ENCODE results near the gene CIT.

The CIT gene

DNA sequence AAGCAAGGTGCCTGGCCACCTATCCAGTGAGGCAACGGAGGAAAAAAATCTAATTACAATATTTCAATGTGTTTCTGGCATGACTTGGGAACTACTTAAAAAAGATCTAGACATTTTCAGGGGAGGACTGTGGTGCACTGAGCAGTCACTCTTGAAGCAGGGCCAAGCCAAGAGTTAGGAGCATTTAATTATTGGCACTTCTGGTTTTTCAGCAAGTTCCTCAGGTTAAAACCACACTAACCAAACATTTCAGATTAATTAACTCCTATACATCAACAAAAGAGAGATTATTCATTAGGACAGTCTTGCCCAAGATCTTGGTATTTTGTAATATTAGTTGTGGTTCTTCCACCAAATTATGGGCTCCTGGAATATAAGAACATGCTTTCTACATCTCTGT lies 183.6 kb downstream of the CIT start:
- no peak for DNase-seq

DNA sequence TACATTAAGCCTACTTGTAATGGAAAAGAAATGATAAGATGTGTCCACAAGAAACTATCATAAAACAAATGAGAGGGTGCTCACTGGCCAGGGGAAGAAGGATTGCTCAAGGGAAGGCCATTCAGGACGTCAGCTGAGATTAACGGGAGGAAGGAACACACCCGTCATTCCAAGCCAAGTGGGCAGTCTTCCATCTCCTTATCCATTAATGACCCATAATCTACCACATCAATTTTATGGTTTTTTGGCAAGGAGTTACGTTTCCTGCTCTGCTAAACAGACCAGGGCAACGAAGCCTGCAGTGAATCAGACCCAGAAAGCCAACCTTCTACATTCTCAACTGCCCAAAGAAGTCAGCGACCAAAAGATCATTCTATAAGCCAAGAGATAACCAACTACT lies 184.1 kb downstream of the CIT start:
- DNase-seq: no peak

DNA sequence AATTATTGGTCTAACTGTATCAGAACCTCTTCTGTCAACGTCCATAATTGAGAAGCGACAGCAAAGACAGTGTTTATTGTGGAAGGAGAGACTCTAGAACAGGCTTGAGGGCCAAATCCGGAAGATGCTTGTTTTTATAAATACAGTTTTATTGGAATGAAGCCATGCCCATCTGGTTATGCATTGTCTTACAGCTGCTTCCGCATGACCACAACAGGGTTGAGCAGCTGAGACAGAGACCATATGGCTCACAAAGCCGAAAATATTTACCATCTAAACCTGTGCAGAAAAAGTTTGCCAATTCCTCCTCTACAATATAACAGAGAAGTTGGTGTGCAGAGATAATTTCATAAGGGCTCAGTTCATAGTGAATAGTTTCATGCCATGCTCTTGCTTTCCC lies 184.7 kb downstream of the CIT start:
- DNase-seq: no peak

DNA sequence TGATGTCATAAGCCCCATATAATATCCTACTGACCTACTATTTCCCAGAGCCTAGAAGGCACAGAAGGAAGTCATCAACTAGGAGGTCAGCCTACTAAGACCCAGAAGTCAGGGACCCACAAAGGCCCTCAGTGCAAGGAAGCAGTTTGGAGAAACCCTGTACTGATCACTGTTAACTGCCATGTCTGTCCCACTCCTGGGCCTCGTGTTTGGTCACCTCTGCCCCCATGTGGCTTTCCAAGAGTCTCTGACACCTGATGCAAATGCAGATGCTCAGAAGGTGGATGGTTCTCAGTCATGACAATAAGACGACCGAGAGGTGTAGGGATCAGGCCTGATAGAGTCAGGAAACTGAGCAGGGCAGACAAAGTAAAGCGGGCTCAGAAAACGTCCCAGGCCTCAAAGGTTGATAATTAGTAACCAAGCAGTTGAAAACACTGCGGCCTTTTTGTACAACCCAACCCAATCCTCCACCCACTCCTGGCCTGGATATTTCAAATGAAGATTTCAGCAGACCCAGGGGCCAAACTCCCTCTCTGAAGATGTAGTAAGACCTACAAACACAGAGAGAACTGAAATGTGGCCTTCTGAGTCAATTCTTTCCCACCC lies 185.8 kb downstream of the CIT start:
- DNase-seq: no peak

DNA sequence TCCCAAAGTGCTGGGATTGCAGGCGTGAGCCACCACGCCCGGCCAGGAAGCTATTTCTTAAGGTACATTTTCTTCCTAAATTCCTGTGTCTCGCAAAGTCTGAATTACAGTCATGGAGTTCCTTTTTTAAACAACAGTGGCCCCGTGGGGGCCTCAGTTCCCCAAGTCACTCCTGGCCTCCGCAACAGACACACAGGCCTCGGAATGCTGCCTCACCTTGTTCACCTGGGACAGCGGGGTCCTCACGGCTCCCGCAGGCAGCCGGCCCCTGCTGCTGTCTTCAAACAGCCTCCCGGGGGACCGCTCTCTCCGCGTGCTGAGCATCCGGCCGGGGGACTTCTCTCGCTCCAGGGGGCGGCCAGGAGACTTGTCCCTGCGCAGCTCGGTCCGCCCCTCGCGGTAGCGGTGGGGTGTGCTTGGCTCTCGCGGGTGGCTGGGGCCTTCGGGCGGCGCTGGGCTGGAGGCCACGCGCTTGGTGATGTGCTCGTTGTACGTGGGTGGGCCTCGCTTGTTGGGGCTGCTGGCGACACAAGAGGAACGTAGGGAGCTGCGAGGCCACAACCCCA lies 187.1 kb downstream of the CIT start:
- no peak for DNase-seq

DNA sequence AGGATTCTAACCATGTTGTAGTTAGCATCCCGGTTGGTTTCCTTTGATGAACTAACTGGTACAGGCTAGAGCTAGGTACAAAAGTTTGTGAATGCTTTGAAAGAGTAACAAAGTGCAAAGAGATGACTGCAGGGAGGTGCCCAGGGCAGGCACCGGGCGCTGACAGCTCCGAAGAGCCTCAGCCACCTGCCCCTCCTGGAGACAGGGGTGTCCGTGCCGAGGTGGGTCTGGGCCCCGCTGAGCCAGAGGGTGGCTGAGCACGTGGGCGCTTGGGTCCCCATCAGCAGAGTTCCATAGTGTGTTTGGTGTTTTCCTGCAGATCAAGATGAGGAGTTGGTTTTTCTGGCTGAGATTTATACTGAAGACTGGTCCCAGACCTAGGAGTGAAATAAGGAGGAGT lies 189.2 kb downstream of the CIT start:
- no peak for DNase-seq

DNA sequence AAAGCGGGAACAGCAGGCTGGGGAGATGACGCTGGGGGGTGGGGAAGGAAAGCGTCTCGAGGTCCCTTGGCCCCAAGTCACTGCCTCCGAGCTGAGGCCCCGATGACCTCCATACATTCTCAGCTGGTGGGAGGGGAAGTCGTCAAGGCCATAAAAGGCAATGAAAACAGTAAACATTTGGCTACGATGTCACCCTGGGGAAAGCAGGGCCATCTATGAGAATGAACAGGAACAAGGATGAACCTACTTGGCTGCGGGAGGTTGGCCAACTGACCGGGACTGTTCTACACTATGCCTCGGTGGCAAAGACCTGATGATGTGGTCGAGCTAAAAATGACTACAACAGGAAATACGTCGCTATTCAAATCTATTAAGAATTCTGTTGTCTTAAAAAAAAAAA lies 189.7 kb downstream of the CIT start:
- no peak for DNase-seq

DNA sequence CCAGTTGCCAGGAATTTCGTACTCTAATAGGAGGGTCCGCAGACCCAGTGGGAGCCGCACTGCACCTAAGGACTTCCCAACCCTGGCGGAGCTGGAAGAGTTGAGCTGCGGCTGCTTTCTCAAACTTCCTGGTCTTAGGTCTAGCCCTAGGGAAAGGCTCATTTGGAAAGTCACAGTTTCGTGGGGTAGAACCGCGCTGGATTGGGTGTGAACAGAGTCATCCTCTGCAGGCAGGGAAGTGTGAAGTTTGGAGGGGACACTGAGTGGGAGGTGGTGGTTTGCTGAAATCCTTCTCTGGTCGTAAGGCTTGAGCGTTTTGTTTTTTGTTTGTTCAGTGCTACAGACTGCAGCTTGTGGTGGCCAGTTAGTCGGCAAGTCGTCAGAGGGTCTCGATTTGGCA lies 190.3 kb downstream of the CIT start:
- no peak for DNase-seq

DNA sequence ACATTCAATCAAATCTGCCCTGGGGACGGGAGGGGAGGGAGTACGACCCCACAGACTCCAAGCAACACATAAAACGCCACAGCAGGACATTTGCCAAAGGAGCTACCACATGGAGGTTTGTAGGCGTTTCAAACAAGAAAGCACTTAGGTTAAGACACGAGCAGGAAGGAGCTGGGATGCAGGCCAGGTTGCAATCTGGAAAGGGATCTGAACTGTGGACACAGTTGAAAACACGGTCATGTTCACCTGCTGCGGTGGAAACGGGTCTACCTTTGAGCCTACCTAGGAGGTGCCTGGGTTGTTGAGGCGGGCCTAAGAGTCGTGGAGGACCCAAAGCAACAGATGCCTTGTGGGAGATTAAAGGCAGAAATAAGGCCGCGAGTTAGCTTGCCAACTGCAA lies 190.8 kb downstream of the CIT start:
- no peak for DNase-seq

DNA sequence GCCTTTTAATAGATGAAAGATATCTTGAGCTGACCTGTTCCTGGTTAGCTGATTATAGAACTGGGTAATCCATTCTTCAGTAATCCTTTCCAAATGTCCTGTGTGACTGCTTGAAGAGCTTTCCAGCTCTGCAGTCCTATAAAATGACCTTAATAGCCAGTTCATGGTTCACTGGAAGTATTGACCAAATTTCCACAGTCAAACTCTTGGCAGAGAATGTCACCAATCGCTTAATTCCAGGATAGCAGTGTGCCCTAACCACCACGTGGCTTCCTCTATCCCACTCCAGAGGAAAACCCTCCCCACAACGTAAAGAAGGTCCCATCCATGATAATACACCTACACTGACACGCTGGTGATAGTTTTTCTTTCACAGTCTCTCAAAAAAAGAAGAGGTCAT lies 191.7 kb downstream of the CIT start:
- no peak for DNase-seq

DNA sequence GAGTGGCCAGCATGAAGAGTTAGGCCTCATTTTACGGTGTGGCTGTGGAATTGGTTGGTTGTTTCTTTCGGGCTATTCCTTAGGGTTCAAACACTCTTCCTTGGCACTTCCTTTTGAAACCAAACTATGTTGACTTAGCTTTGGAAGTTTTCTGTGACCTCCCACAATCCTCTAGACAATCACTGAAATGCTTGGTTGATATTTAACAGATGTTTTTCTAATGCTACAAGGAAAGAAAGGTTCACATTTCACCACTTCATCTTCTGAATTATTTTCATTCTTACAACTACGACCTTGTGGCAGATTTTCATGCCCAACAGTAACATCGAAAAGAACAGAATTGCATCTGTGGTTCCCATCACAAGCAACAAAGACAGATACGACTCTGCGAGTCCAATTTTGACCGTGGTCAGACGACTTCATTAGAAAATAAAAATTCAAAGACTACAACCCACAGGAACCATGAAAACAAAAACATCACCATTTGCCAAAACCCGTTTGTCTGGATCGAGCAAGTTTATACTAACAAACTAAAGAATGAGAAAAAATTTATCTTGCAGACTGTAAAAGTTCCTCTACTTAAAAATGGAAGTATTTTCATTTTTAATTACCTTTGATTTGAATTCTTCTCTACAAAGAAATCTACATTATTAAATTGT lies 192.3 kb downstream of the CIT start:
- no peak for DNase-seq

DNA sequence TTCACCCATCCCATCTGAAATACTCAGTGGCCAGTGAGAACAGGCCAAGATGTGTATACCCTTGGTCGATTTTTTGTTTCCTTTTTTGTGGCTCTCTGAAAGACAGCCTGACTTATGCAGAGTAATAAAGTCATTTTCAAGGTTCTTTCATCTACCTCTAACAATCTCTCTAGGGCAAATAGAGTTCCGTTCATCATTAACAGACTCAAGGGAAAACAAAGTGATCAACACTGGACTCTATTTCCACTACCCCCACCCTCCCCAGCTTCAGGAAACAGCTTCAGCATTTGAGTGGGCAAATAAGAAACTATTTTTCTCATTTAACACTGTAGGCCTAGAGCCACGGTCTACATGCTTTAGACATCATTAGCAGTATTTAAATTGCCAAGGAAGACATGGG lies 193.3 kb downstream of the CIT start:
- DNase-seq: no peak

DNA sequence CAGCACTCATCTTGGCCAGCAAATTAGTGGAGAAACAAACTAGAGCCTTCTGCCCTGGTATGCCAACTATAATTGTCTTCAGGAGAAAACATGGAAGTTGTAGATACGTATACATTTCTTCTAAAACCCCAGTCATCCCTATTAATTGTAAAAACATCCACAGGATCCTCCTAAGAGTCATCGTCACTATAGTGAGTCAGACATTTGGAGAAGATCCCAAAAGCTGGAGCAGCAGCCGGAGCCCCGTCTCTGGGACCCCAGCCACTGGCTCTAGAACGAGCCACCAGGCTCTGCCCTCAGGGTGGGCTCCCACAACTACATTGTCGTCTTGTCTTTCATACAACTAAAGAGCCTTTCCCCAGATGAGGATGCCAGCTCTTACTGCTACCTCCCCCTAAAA lies 193.7 kb downstream of the CIT start:
- no peak for DNase-seq

DNA sequence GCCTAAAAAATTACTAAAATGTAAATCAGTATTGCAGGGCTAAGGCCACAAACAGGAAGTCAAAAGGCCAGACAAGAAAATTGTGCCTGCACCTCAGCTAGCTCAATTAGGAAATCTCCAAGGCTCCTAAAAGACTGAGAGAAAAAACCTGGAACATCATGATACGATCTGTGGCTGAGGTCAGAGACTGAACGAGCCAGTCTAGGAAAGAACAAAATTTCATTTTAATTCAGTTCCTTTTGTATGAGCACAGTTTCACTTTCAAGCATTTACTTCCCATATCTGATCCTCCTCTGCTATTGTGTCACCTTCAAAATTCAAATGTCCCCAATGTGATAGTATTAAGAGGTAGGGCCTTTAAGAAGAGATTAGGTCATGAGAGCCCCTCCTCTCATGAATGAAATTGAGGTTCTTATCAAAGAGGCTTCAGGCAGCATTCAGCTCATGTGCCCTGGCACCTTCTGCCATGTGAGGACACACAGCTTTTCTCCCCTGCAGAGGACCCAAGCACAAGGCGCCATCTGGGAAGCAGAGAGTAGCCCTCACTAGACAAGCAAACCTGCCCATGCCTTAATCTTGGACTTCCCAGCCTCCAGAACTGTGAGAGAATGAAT lies 194.4 kb downstream of the CIT start:
- DNase-seq: no peak

DNA sequence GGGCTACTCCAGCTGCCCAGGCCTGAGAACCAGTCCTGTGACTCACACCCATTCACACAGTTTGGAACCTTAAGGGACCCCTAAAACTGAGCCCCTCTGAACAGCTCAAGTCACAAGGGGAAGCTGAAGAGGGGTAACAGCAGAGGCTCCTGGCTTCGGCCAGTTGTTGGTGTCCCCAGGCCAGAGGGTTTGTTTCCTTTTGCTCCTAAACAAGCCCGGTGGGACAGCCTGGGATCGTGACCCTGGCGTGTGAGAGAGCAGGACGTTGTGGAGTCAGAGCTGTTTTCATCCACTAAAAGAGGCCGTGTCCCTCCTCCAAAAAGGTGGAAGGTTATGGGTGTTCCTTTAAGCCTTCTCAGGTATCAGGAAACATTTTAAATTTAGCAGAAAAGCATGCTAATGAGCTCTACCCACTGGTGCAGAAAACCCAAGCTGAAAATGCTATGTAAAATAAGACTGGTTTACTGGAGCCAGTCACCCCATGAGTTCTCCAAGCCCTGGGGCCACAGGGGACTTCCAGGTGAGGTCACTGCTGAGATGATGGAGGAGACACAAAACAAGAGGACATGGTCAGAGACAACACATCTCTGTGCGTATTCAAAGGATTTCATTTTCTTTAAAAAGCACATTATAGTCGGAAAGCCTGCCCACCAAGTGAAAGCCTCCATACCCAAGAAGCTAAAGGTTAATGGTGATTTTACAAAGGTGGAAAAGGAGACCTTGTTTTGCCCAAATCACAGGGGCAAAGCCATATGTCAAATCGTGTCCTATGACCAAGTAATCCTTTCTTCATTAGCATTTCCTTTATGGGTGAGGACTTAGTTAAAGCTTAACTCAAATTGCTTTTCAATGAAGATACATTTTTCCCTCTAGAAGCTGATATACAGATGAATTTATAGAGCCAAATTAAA lies 195.1 kb downstream of the CIT start:
- no peak for DNase-seq

DNA sequence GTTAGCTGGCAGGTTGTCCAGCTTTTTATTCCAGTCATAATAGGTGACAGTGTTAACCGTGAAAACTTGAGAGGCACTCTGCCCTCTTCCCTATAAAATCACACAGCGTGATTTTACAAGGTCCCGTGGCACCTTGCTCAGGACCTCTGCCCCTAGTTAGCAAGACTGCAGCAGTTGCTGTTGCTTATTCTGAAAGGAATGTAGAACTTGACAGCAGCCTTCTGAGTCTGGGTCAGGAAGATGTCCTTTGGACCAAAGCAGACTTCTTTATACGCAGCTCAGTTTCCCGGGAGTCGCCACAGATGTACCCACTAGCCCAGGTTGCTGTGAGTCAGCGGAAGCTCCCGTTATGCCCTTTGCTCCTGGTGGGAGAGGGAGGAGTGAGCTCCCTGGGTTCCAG lies 196.0 kb downstream of the CIT start:
- no peak for DNase-seq

DNA sequence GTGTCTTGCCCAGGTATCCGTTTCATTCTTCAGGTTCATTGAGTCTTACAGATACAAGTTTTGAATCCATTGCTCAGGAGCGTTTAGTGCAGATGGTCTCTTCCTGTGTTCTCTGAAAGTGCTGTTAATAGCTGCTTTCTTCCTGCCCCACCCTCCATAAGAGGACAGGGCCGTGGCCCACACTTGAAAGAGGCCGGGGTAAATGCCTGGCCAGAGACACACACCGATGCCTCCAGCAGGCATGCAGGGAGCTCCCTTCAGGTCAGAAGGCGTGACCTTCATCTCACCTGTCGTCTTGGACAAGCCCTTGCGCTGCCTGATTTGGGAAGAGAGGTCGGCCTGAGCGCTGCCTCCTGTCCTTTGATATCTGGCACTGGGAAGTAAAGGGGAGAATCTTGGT lies 197.6 kb downstream of the CIT start:
- DNase-seq: no peak

DNA sequence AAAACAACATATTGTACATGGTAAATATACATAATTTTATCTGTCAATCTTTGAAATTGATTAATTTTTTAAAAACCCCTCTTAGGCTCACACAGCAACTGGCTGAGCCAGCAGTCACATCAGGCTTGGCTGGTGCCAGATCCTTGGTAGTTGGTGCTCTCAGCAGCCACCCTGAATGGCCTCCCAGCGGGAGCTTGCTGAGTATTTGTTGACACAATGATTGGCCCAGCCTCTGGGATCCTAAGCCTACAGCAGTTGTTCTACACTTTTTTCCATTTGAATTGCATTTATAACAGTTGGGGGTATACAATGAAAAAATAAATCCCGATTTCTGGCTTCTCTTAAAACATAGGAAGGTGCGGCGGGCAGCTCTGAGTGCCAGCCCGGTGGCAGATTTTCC lies 198.0 kb downstream of the CIT start:
- DNase-seq: no peak

DNA sequence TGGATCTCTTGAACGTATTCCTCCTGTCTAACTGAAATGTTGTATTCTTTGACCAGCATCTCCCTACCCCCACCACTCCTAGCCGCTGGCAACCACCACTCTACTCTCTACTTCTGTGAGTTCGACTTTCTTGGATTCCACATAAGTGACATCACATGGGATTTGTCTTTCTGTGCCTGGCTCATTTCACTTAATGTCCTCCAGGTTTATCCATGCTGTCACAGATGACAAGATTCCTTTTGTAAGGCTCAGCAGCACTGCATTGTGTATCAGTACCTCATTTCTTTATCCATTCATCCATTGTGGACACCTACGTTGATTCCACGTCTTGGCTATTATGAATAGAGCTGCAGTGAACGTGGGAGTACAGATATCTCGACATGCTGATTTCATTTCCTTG lies 198.7 kb downstream of the CIT start:
- no peak for DNase-seq

DNA sequence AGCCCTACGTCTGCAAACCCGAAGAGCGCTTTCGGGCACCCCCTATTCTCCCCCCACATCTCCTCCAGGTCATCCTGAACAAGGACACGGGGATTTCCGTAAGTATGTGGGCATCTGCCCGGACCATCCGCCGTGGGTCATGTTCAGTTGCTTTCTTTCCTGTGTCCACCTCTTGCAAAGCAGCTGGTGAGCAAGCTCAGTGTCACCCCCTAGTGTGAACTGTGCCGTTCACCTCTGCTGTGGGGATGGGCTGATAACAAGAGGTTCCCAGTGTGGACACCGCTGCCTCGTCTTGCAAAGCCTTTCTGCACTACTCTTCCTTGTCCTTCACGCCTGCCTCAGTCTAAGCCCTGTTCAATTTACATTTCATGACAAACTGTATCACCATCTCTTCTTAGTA lies 200.5 kb downstream of the CIT start:
- no peak for DNase-seq

DNA sequence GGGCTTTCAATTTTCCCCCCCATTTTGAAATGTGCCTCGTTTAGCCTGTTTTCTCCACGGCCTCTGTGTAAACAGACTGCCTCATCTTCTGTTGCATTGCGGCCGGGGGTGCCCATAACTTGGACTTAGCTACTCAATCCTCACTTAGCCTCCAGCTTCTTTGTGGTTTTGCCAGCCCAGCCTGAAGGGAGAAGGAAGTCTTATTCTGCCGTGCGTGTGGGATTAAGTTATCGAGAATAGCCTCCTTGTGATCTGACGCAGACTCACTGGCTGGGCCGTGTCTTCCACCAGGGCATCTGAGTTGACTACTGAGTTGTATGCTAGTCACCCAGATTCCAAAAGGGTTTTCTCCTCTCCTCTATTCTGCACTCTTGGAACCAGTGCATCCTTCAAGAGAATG lies 201.1 kb downstream of the CIT start:
- no peak for DNase-seq

DNA sequence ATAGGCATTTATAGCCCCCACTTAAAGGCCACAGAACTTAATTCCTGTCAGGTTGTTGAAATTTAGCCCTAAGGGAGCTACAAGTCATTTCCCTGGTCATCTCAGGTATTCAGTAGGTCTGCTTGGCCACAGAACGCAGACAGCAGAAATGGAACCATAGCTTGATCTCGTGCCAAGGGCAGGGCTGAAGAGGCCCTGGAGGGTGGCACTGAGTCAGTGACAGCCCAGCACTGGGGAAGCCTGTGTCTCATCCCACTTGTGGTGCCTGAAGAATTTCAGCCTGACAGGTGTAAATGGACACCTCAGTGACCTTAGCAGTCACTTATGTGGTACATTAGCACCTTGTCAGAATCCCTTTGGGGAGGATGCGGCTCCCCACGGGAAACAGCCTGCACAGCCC lies 202.6 kb downstream of the CIT start:
- no peak for DNase-seq

DNA sequence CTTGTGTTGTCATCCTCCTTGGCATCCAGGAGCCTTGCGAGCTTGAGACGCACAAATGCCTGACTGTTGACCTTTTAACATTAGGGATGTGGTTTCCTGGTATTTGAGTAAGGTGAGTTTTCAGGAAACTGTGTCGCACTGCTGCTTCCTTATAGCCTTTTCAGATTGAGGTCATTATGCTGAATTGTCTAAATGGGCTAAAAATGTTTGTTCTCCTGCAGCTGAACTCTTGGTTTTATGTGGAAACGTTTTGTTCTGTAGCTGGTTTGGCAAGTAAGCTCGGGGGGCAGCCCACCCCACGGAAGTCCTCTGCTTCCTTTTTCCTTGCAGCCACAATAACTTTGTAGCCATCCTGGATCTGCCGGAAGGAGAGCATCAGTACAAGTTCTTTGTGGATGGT lies 203.5 kb downstream of the CIT start:
- no peak for DNase-seq

DNA sequence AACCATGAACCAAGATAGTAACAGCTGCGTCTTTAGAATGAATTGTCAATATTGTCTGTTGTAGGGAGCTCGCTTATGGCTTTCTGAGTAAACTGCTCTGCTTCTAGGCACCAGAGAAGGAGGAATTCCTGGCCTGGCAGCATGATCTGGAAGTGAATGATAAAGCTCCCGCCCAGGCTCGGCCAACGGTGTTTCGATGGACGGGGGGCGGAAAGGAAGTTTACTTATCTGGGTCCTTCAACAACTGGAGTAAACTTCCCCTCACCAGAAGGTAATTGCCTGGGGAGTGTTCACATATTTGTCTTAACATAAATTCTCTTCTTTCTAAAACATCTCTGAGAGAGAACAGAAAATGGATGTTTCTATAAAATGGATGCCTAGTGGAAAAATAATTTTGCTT lies 204.9 kb downstream of the CIT start:
- no peak for DNase-seq
